ENCODE data around the gene PPIE. TPM values are rescaled to one million over a fixed set of nuclear protein-coding genes. Genes with fewer than 3 reads are reported as not detected.

Gene PPIE
- total and polyA plus RNA-seq, 7 donors = 23.5 to 53.2 (median 34.3) TPM

DNA sequence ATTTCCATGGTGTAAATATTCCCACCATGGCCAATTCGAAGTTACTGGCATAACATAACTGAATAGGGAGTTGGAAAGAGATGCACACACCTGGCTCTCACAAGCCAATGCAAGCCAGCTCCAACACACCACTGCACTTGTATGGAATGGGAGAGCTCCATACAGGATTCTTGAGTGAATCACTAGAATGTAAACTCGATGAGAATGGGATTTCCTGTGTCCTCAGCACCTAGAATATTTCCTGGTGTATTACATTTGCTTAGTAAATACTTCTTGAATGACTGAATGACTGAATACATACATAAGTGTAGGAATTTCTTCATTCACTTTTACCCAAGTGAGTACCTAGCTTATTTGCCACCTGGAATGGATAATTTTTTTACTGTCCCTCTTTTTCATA lies 16.2 kb upstream of the PPIE start:
- Histone ChIP-seq H3K4me1 (no peaks in the 10 kb centered on the region), H3K9me3 (no peaks in the 10 kb centered on the region), H3K36me3 (ENCODE audit: insufficient read depth in 1 of 2, low read depth in 1 of 2) (no peaks in the 10 kb centered on the region), H3K27ac (no peak overlapping the region), H3K27me3 (ENCODE audit: insufficient read depth in 3 of 3, low read length in 2 of 3) (peaks cover 0 to 7% (median 0%) of the 10 kb centered on the region in 3 donors), H3K4me3 (no peak overlapping the region)
- TF ChIP-seq, protein P1, sequence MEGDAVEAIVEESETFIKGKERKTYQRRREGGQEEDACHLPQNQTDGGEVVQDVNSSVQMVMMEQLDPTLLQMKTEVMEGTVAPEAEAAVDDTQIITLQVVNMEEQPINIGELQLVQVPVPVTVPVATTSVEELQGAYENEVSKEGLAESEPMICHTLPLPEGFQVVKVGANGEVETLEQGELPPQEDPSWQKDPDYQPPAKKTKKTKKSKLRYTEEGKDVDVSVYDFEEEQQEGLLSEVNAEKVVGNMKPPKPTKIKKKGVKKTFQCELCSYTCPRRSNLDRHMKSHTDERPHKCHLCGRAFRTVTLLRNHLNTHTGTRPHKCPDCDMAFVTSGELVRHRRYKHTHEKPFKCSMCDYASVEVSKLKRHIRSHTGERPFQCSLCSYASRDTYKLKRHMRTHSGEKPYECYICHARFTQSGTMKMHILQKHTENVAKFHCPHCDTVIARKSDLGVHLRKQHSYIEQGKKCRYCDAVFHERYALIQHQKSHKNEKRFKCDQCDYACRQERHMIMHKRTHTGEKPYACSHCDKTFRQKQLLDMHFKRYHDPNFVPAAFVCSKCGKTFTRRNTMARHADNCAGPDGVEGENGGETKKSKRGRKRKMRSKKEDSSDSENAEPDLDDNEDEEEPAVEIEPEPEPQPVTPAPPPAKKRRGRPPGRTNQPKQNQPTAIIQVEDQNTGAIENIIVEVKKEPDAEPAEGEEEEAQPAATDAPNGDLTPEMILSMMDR (IDR thresholded peaks at IDR 0.05) = no peak
- 17 to 24% (median 18%) methylated on average over 2 of the region's 2 CpGs for WGBS, 3 donors
- ATAC-seq = no peak
- intact Hi-C loops (cut with DNase I) = loop anchor here in 1 of 2 donors (5.0 kb wide), 1 partner anchor 70 kb away; no protein-coding TSS in a partner anchor
- DNase-seq = no peak

DNA sequence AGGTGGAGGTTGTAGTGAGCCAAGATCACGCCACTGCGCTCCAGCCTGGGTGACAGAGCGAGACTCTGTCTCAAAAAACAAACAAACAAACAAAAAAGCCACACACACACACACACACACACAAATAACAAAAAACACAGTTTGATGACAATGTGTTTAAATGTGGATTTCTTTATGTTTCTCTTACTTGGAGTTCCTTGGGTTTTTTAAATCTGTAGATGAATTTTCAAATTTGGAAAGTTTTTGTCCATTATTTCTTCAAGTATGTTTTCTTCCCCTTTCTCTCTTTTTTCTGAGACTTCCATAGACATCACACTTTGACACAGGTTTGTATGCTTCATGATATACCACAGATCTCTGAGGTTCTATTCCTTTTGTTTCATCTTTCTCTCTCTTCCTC lies 12.1 kb upstream of the PPIE start:
- H3K4me3 ChIP-seq = no peak overlapping the region
- 79 to 90% (median 84%) methylated on average over 3 of the region's 3 CpGs for WGBS, 3 donors
- DNase-seq (no peak), ATAC-seq (no peak)
- no peaks in the 10 kb centered on the region for H3K4me1 ChIP-seq
- H3K27ac ChIP-seq = no peak overlapping the region
- TF ChIP-seq, protein P1 (IDR thresholded peaks at IDR 0.05) = no peak
- H3K36me3 ChIP-seq (ENCODE audit: insufficient read depth in 1 of 2, low read depth in 1 of 2) = no peaks in the 10 kb centered on the region
- no peaks in the 10 kb centered on the region for H3K9me3 ChIP-seq
- intact Hi-C loops (cut with DNase I) = no loop called here
- peaks cover 0 to 26% (median 5%) of the 10 kb centered on the region in 3 donors for H3K27me3 ChIP-seq (ENCODE audit: insufficient read depth in 3 of 3, low read length in 2 of 3)

DNA sequence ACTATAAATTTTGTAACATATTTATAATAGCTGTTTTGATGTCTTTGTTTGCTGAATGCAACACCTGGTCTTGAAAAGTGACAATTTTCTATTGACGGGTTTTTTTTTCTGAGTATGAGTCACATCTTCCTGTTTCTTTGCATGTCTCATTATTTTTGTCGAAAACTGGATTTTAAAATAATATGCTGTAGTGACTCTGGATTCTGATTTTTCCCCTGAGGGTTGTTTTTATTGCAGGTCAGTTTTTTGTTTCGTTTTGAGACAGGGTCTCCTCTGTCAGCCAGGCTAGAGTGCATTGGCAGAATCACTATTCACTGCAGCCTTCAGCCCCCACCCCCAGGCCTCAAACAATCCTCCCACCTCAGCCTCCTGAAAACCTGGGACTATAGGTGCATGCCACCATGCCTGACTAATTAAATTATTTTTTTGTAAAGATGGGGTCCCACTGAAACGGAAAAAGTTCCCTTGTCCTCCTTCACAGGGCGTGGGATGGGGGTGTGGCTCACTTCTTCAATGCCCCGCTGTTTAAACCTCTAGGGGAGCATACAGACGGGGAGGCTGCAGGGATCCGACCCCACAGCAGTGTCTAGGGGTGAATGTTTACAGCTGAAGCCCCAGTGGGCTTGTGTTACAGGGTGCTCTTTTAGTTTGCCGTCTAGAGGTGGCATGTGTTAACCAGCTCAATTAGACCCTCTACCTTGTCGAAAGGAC lies 11.3 kb upstream of the PPIE start:
- no peaks in the 10 kb centered on the region for H3K9me3 ChIP-seq
- no peaks in the 10 kb centered on the region for H3K36me3 ChIP-seq (ENCODE audit: insufficient read depth in 1 of 2, low read depth in 1 of 2)
- ATAC-seq = no peak
- no peak overlapping the region for H3K27ac ChIP-seq
- H3K4me1 ChIP-seq = no peaks in the 10 kb centered on the region
- no peak for DNase-seq
- peaks cover 0 to 26% (median 5%) of the 10 kb centered on the region in 3 donors for H3K27me3 ChIP-seq (ENCODE audit: insufficient read depth in 3 of 3, low read length in 2 of 3)
- TF ChIP-seq, protein P1 (IDR thresholded peaks at IDR 0.05) = no peak
- no peak overlapping the region for H3K4me3 ChIP-seq
- intact Hi-C loops (cut with DNase I) = no loop called here
- WGBS, 3 donors = 50 to 52% (median 50%) methylated on average over 10 of the region's 10 CpGs

DNA sequence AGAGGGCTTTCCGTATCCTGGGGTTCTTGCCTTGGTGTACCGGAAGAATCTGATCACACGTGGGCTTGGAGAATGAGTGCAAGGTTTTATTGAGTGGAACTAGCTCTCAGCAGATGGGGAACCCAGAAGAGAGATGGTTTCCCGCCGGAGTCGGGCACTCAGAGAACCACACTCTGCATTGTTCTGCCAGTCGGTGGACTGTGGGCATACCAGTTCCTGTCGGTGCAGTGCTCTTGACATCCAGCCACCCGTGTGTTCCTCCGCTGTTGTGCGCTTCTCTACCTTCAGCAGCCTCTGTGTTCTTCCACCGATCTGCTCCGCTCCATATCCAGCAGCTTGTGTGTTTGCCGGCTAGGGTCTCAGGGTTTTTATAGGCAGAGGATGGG lies 10.8 kb upstream of the PPIE start:
- H3K27ac ChIP-seq = no peak overlapping the region
- H3K27me3 ChIP-seq (ENCODE audit: insufficient read depth in 3 of 3, low read length in 2 of 3) = peaks cover 0 to 26% (median 5%) of the 10 kb centered on the region in 3 donors
- H3K4me3 ChIP-seq = no peak overlapping the region
- TF ChIP-seq, protein P1 (IDR thresholded peaks at IDR 0.05) = no peak
- H3K9me3 ChIP-seq = no peaks in the 10 kb centered on the region
- intact Hi-C loops (cut with DNase I) = no loop called here
- no peak for ATAC-seq
- peaks cover 3% of the 10 kb centered on the region for H3K4me1 ChIP-seq
- no peaks in the 10 kb centered on the region for H3K36me3 ChIP-seq (ENCODE audit: insufficient read depth in 1 of 2, low read depth in 1 of 2)
- WGBS, 3 donors = 50 to 59% (median 54%) methylated on average over 14 of the region's 14 CpGs
- DNase-seq = no peak

DNA sequence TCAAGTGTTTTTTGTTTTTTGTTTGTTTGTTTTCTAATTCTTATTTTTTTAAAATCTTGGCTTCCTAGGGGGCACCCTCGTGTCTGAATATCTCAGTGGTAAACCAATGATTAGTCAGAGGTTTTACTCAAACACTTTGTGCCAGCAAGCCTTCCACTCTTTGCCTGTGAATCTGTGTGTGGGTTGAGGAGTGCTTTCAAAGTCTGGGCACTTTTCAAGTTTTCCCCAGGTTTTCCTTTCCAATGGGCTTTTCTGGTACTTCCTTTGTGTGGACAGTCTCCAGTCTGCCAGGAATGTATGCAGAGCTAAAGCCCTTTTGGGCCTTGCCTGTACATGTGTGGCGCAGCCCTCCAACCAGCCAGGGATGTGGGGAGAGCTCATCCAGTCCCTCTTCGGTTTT lies 9.7 kb upstream of the PPIE start:
- no peaks in the 10 kb centered on the region for H3K9me3 ChIP-seq
- H3K4me1 ChIP-seq = peaks cover 10% of the 10 kb centered on the region
- no peaks in the 10 kb centered on the region for H3K36me3 ChIP-seq (ENCODE audit: insufficient read depth in 1 of 2, low read depth in 1 of 2)
- WGBS, 3 donors = 62 to 78% (median 69%) methylated on average over 3 of the region's 3 CpGs
- no peak overlapping the region for H3K27ac ChIP-seq
- TF ChIP-seq, protein P1 (IDR thresholded peaks at IDR 0.05) = no peak
- peaks cover 0 to 26% (median 5%) of the 10 kb centered on the region in 3 donors for H3K27me3 ChIP-seq (ENCODE audit: insufficient read depth in 3 of 3, low read length in 2 of 3)
- H3K4me3 ChIP-seq = no peak overlapping the region
- ATAC-seq (no peak), DNase-seq (no peak)
- intact Hi-C loops (cut with DNase I) = no loop called here

Measured in psoas muscle (tissue), 8 donors.